GM18867 (cell line): Measurements from ENCODE around the gene SLC38A7.
"Not testable (repeated sequence)": the region's sequence is repeated elsewhere in the genome, so short reads cannot be mapped to it uniquely, and the experiment has no call there.

ENCODE experiments used
- ATAC-seq: cut with Tn5 transposase; IDR thresholded peaks from one replicate; pipeline ENCODE4 v1.9.1; 2021; ENCODE audit warnings: mild to moderate bottlenecking, moderate library complexity; ENCODE audit not compliant: unreplicated experiment

The SLC38A7 gene

GRCh38 chr16:58684354-58685083, at the start of gene SLC38A7:
TSS of gene SLC38A7 (minus strand) at chr16:58684770. CDS start at chr16:58680126, 4,644 bp downstream.
- ATAC-seq = peak; percentile 99

- ATAC-seq = peak; percentile 94
Measured at GRCh38 chr16:58733671-58734458, 49.3 kb upstream of the SLC38A7 start, which contains the start of gene GOT2. TSS of gene GOT2 (minus strand) at chr16:58734316. CDS start at chr16:58734228, 88 bp downstream.

- no peak for ATAC-seq
Measured at GRCh38 chr16:58733248-58733670, 48.7 kb upstream of the SLC38A7 start.

GRCh38 chr16:58732545-58733247, 48.1 kb upstream of the SLC38A7 start:
- ATAC-seq = peak; percentile 39

GRCh38 chr16:58730724-58731370, 46.3 kb upstream of the SLC38A7 start:
- ATAC-seq = no peak

GRCh38 chr16:58727796-58728568, 43.4 kb upstream of the SLC38A7 start:
- ATAC-seq = no peak

- no peak for ATAC-seq
Measured at GRCh38 chr16:58727028-58727781, 42.6 kb upstream of the SLC38A7 start.

GRCh38 chr16:58723109-58723508, 38.5 kb upstream of the SLC38A7 start:
- ATAC-seq = no peak

- ATAC-seq = no peak
Measured at GRCh38 chr16:58717994-58718393, 33.4 kb upstream of the SLC38A7 start.

- ATAC-seq = no peak
Measured at GRCh38 chr16:58716468-58716867, 31.9 kb upstream of the SLC38A7 start.

GRCh38 chr16:58713742-58714141, 29.2 kb upstream of the SLC38A7 start:
- no peak for ATAC-seq

GRCh38 chr16:58709333-58709732, 24.8 kb upstream of the SLC38A7 start:
- peak; percentile 91 for ATAC-seq

- no peak for ATAC-seq
Measured at GRCh38 chr16:58699151-58699550, 14.6 kb upstream of the SLC38A7 start.

- ATAC-seq = no peak
Measured at GRCh38 chr16:58695368-58695767, 10.8 kb upstream of the SLC38A7 start.

GRCh38 chr16:58692450-58692849, 7.9 kb upstream of the SLC38A7 start:
- ATAC-seq = no peak

GRCh38 chr16:58686985-58687706, 2.6 kb upstream of the SLC38A7 start:
- ATAC-seq = not testable (repeated sequence)

- ATAC-seq = no peak
Measured at GRCh38 chr16:58685084-58685449, 497 bp upstream of the SLC38A7 start.

GRCh38 chr16:58684001-58684353, 593 bp downstream of the SLC38A7 start:
- peak; percentile 9 for ATAC-seq

- no peak for ATAC-seq
Measured at GRCh38 chr16:58679763-58680162, 4.8 kb downstream of the SLC38A7 start.
